Heart left ventricle (tissue), 16 donors: ENCODE results near the gene BCAM. TPM values are rescaled to one million over a fixed set of nuclear protein-coding genes. Genes with fewer than 3 reads are reported as not detected.

Experiments used
- ATAC-seq, 4 donors: fragments of 200-7000 bp; cut with Tn5 transposase; one replicate each; pipeline ENCODE4 v1.9.1; 2020 to 2022; ENCODE audit warnings: moderate library complexity in 4 of 4, mild to moderate bottlenecking in 3 of 4, moderate number of reproducible peaks in 1 of 4
- DNase-seq, 5 donors: peaks; one replicate each; pipeline ENCODE4 v3.0.0-alpha.2; 2020
- H3K27ac ChIP-seq, 12 donors: fragments of 200-600 bp; sonication (generic) in 4 of 12; one replicate each; pipeline versions ENCODE4 v1.5.0 to v1.8.0; 2016 to 2022; ENCODE audit warnings: mild to moderate bottlenecking in 2 of 12
- H3K27me3 ChIP-seq, 9 donors: fragments of 200-600 bp; sonication (generic) in 2 of 9; one replicate each; pipeline versions ENCODE4 v1.5.1 to v1.8.0; 2016 to 2022; ENCODE audit warnings: mild to moderate bottlenecking in 3 of 9
- H3K36me3 ChIP-seq, 9 donors: fragments of 200-600 bp; sonication (generic) in 2 of 9; one replicate each; pipeline versions ENCODE4 v1.5.0 to v1.8.0; 2018 to 2022; ENCODE audit warnings: mild to moderate bottlenecking in 2 of 9
- H3K4me1 ChIP-seq, 12 donors: fragments of 200-600 bp; sonication (generic) in 4 of 12; one replicate each; pipeline versions ENCODE4 v1.5.0 to v1.8.0; 2016 to 2022; ENCODE audit warnings: mild to moderate bottlenecking in 3 of 12
- H3K4me3 ChIP-seq, 12 donors: fragments of 200-600 bp; sonication (generic) in 4 of 12; one replicate each; pipeline versions ENCODE4 v1.5.0 to v1.8.0; 2017 to 2022; ENCODE audit warnings: mild to moderate bottlenecking in 9 of 12, moderate library complexity in 4 of 12
- H3K9me3 ChIP-seq, 12 donors: fragments of 200-600 bp; sonication (generic) in 4 of 12; one replicate each; pipeline versions ENCODE4 v1.5.0 to v1.8.0; 2016 to 2022; ENCODE audit warnings: mild to moderate bottlenecking in 1 of 12
- POLR2A ChIP-seq, 2 donors: fragments of 450-650 bp; IDR thresholded peaks; one replicate each; pipeline ENCODE4 v1.6.1; 2017; ENCODE audit warnings: antibody characterized with exemption in 2 of 2, mild to moderate bottlenecking in 2 of 2, moderate library complexity in 2 of 2
- WGBS, 4 donors: extraction: QIAGEN DNeasy Blood & Tissue Kit in 2 of 4; methylation state at CpG; one replicate each; pipeline versions ENCODE4 v1.1.5 to v1.1.7; 2013 to 2018; 5-methylcytosine and 5-hydroxymethylcytosine counted together
- intact Hi-C, 10 donors: fragments of 100-400 bp; cut with DNase I; formaldehyde crosslinking; loops; one replicate each; pipeline versions ENCODE4 v1.11.1 to v1.14.2; 2022
- polyA plus RNA-seq, 2 donors: library from polyadenylated mRNA; stranded (reverse); fragments of 200-250 nt; gene quantifications; one replicate each; pipeline ENCODE4 v1.2.3, GENCODE V29; 2013
- total RNA-seq, 9 donors: library from RNA; depleted of rRNA in 2 of 9; stranded (reverse); fragments of >200 nt in 2 of 9; fragmentation: NEBNext Ultra II Directional in 3 of 9; extraction: Animal tissue kit (Norgen Biotek cat#: 25700) in 3 of 9; gene quantifications; one replicate each; pipeline versions ENCODE4 v1.1.0 to v1.2.4, GENCODE V29; 2016 to 2023
- TF ChIP-seq, protein P1 (sequence below), 12 donors: fragments of 200-600 bp; sonication (generic) in 4 of 12; IDR thresholded peaks; one replicate each; pipeline versions ENCODE4 v1.5.0 to v1.8.0; 2018 to 2022; ENCODE audit warnings: antibody characterized with exemption in 12 of 12, mild to moderate bottlenecking in 5 of 12
- donor health status: ischemic (EF 13 %, LVEDD 7.1; RV severe dilation, severe dysfunction).
- donor health status: healthy with polysubstance abuse.
- donor health status: DM: no; HTN: yes; CAD: no.
- donor health status: DM: no; HTN: no; CAD: no.
- donor health status: ischemic (EF 25% LVEDD 6.9; RV normal size, moderate dysfunction).
- donor health status: ischemic (EF 25% LVEDD 5.7; RV mildly dilated, moderate dysfunction).
- donor health status: healthy.
- donor health status: DM: yes; HTN: yes; CAD: no.
- donor health status: ischemic (EF 35%, LVEDD 5.7; RV mildly dilated, moderate dysfunction).
- donor health status: nonischemic (EF 11% LVEDD 7.7; RV severe dilation, severe dysfunction).
- donor health status: DM: yes; HTN: yes; CAD: no.
- donor health status: PGD.
- donor health status: ischemic (EF 29% LVEDD 5.4; RV normal size, mild dysfunction).
- donor health status: nonischemic (EF 23%, LVEDD 6.1; RV moderate dilation, normal function).

The BCAM gene
- total and polyA plus RNA-seq, 11 donors = 50.9 to 160 (median 94.3) TPM

GRCh38 chr19:44866664-44867063, 57.8 kb downstream of the BCAM start:
- DNase-seq = peak in 1 of 5 donors; percentile 35
- Histone ChIP-seq H3K36me3 (peaks cover 0 to 42% (median 22%) of the 10 kb centered on the region in 9 donors), H3K9me3 (no peaks in the 10 kb centered on the region), H3K4me3 (no peak overlapping the region), H3K4me1 (peaks cover 0 to 51% (median 16%) of the 10 kb centered on the region in 12 donors), H3K27me3 (no peaks in the 10 kb centered on the region), H3K27ac (peak overlapping the region in 2 of 12 donors; percentile 1 to 8)
- intact Hi-C loops = no loop called here
- no peak for ATAC-seq
- no peak for TF ChIP-seq POLR2A (IDR thresholded peaks at IDR 0.05)
- TF ChIP-seq, protein P1, sequence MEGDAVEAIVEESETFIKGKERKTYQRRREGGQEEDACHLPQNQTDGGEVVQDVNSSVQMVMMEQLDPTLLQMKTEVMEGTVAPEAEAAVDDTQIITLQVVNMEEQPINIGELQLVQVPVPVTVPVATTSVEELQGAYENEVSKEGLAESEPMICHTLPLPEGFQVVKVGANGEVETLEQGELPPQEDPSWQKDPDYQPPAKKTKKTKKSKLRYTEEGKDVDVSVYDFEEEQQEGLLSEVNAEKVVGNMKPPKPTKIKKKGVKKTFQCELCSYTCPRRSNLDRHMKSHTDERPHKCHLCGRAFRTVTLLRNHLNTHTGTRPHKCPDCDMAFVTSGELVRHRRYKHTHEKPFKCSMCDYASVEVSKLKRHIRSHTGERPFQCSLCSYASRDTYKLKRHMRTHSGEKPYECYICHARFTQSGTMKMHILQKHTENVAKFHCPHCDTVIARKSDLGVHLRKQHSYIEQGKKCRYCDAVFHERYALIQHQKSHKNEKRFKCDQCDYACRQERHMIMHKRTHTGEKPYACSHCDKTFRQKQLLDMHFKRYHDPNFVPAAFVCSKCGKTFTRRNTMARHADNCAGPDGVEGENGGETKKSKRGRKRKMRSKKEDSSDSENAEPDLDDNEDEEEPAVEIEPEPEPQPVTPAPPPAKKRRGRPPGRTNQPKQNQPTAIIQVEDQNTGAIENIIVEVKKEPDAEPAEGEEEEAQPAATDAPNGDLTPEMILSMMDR (IDR thresholded peaks at IDR 0.05) = no peak
- 88 to 90% (median 89%) methylated on average over 4 of the region's 4 CpGs for WGBS, 4 donors

GRCh38 chr19:44867578-44867977, 58.7 kb downstream of the BCAM start:
- DNase-seq (peak in 2 of 5 donors; percentile 10 to 48), ATAC-seq (no peak)
- no peak for TF ChIP-seq POLR2A (IDR thresholded peaks at IDR 0.05)
- TF ChIP-seq, protein P1 (IDR thresholded peaks at IDR 0.05) = no peak
- Histone ChIP-seq H3K4me3 (no peak overlapping the region), H3K9me3 (no peaks in the 10 kb centered on the region), H3K36me3 (peaks cover 0 to 50% (median 31%) of the 10 kb centered on the region in 9 donors), H3K4me1 (peaks cover 0 to 56% (median 17%) of the 10 kb centered on the region in 12 donors), H3K27me3 (no peaks in the 10 kb centered on the region), H3K27ac (peak overlapping the region in 6 of 12 donors; percentile 41 to 84 (median 68))
- intact Hi-C loops = no loop called here
- WGBS, 4 donors = 87 to 94% (median 90%) methylated on average over 12 of the region's 12 CpGs

GRCh38 chr19:44869733-44870470, 61.0 kb downstream of the BCAM start:
- TF ChIP-seq, protein P1 (IDR thresholded peaks at IDR 0.05) = no peak
- TF ChIP-seq POLR2A (IDR thresholded peaks at IDR 0.05) = no peak
- H3K9me3 ChIP-seq = no peaks in the 10 kb centered on the region
- peak overlapping the region; percentile 8 to 84 (median 59) for H3K27ac ChIP-seq
- H3K36me3 ChIP-seq = peaks cover 0 to 70% (median 53%) of the 10 kb centered on the region in 9 donors
- 55 to 70% (median 58%) methylated on average over 13 of the region's 13 CpGs for WGBS, 4 donors
- H3K4me3 ChIP-seq = no peak overlapping the region
- ATAC-seq = peak in 3 of 4 donors; percentile 42 to 57 (median 47)
- intact Hi-C loops = loop anchor here in 2 of 10 donors (1.0 to 2.0 kb wide), 2 partner anchors 21 kb away; no protein-coding TSS in a partner anchor
- DNase-seq = peak; percentile 54 to 72 (median 68)
- H3K4me1 ChIP-seq = peaks cover 0 to 61% (median 18%) of the 10 kb centered on the region in 12 donors
- H3K27me3 ChIP-seq = no peaks in the 10 kb centered on the region

Other genes with a start within 250 kb of the BCAM start
- gene IGSF23, start 195.5 kb upstream of the BCAM start, total RNA-seq = 1 to 10 TPM in 1 of 9 donors, under 1 TPM in 1, not detected in 7; 0.21 to 3.5 TPM
- under 1 TPM in 1 of 2 donors, not detected in 1; 0.83 TPM for gene IGSF23, start 195.5 kb upstream of the BCAM start, polyA plus RNA-seq
- 100 to 1,000 TPM in 2 of 9 donors, 10 to 100 TPM in 7; 33.7 to 140 (median 49.1) TPM for gene PVR, start 165.2 kb upstream of the BCAM start, total RNA-seq
- gene PVR, start 165.2 kb upstream of the BCAM start, polyA plus RNA-seq = 100 to 1,000 TPM in 1 of 2 donors, 10 to 100 TPM in 1; 34.1 to 143 TPM
- gene CEACAM19, start 137.6 kb upstream of the BCAM start, total RNA-seq = 1 to 10 TPM; 1.9 to 8.3 (median 5.1) TPM
- 10 to 100 TPM in 1 of 2 donors, 1 to 10 TPM in 1; 5.1 to 12.8 TPM for gene CEACAM19, start 137.6 kb upstream of the BCAM start, polyA plus RNA-seq
- gene CEACAM16, start 110.0 kb upstream of the BCAM start, total RNA-seq = not detected
- not detected for gene CEACAM16, start 110.0 kb upstream of the BCAM start, polyA plus RNA-seq
- gene BCL3, start 60.4 kb upstream of the BCAM start, total RNA-seq = 10 to 100 TPM; 11.7 to 90.5 (median 22.9) TPM
- 10 to 100 TPM; 18.6 to 18.9 TPM for gene BCL3, start 60.4 kb upstream of the BCAM start, polyA plus RNA-seq
- not detected for gene CBLC, start 31.2 kb upstream of the BCAM start, total RNA-seq
- gene CBLC, start 31.2 kb upstream of the BCAM start, polyA plus RNA-seq = under 1 TPM in 1 of 2 donors, not detected in 1; 0.04 TPM
- 10 to 100 TPM; 37.0 to 99.6 (median 57.6) TPM for gene NECTIN2, start 37.2 kb downstream of the BCAM start, total RNA-seq
- 10 to 100 TPM; 40.9 to 96.5 TPM for gene NECTIN2, start 37.2 kb downstream of the BCAM start, polyA plus RNA-seq
- gene TOMM40, start 82.2 kb downstream of the BCAM start, total RNA-seq = 10 to 100 TPM; 32.2 to 58.8 (median 46.3) TPM
- gene TOMM40, start 82.2 kb downstream of the BCAM start, polyA plus RNA-seq = 10 to 100 TPM; 41.3 to 79.9 TPM
- gene APOE, start 96.7 kb downstream of the BCAM start, total RNA-seq = 100 to 1,000 TPM in 2 of 9 donors, 10 to 100 TPM in 5, 1 to 10 TPM in 2; 4.1 to 149 (median 25.7) TPM
- 10 to 100 TPM; 33.2 to 35.7 TPM for gene APOE, start 96.7 kb downstream of the BCAM start, polyA plus RNA-seq
- gene APOC1, start 105.5 kb downstream of the BCAM start, total RNA-seq = 10 to 100 TPM in 2 of 9 donors, 1 to 10 TPM in 5, under 1 TPM in 1, not detected in 1; 0.83 to 84.7 (median 3.8) TPM
- gene APOC1, start 105.5 kb downstream of the BCAM start, polyA plus RNA-seq = 1 to 10 TPM; 1.1 to 2.1 TPM
- not detected for gene APOC4, start 133.1 kb downstream of the BCAM start, total RNA-seq
- not detected for gene APOC4, start 133.1 kb downstream of the BCAM start, polyA plus RNA-seq
- 1 to 10 TPM in 2 of 9 donors, under 1 TPM in 1, not detected in 6; 0.70 to 1.6 (median 1.3) TPM for gene APOC2, start 136.9 kb downstream of the BCAM start, total RNA-seq
- gene APOC2, start 136.9 kb downstream of the BCAM start, polyA plus RNA-seq = under 1 TPM in 1 of 2 donors, not detected in 1; 0.19 TPM
- gene CLPTM1, start 146.3 kb downstream of the BCAM start, total RNA-seq = 100 to 1,000 TPM in 3 of 9 donors, 10 to 100 TPM in 6; 89.2 to 118 (median 96.0) TPM
- 100 to 1,000 TPM in 1 of 2 donors, 10 to 100 TPM in 1; 90.9 to 120 TPM for gene CLPTM1, start 146.3 kb downstream of the BCAM start, polyA plus RNA-seq
- 10 to 100 TPM in 2 of 9 donors, 1 to 10 TPM in 7; 2.8 to 23.2 (median 6.7) TPM for gene RELB, start 192.4 kb downstream of the BCAM start, total RNA-seq
- gene RELB, start 192.4 kb downstream of the BCAM start, polyA plus RNA-seq = 10 to 100 TPM in 1 of 2 donors, 1 to 10 TPM in 1; 1.6 to 15.0 TPM
- gene CLASRP, start 229.9 kb downstream of the BCAM start, total RNA-seq = 10 to 100 TPM; 26.0 to 68.2 (median 32.4) TPM
- 10 to 100 TPM; 25.8 to 47.5 TPM for gene CLASRP, start 229.9 kb downstream of the BCAM start, polyA plus RNA-seq